ENCODE results near the gene FOSL1.

FOSL1 gene

GRCh38 chr11:65880844-65881421, 19.3 kb downstream of the FOSL1 start:
- POLR2A ChIA-PET (ENCODE audit: low non-redundant PET), result interaction anchor here (0.6 kb wide), 1 partner anchor 10 kb away, joined by 3 read pairs; the partner anchor contains the start of gene CCDC85B

GRCh38 chr11:65880027-65880426, 20.2 kb downstream of the FOSL1 start:
- H3K27ac ChIP-seq, result peak overlapping the region; percentile 46; the same call in 1 of the 2 replicates
- TF ChIP-seq CTCF (conservative IDR thresholded peaks at IDR 0.05; ENCODE audit: low read depth), result no peak
- no peak for DNase-seq (ENCODE audit: low spot score)
- POLR2A ChIA-PET (ENCODE audit: low non-redundant PET), result no interaction called here
- CTCF ChIA-PET, result interaction anchor here (0.6 kb wide), 1 partner anchor 155 kb away, joined by 3 read pairs; no protein-coding TSS in a partner anchor

More at GRCh38 chr11:65880844-65881421, 19.3 kb downstream of the FOSL1 start:
- peak overlapping the region; percentile 46 for H3K27ac ChIP-seq
- DNase-seq (ENCODE audit: low spot score), result no peak
- no peak for TF ChIP-seq CTCF (conservative IDR thresholded peaks at IDR 0.05; ENCODE audit: low read depth)
- CTCF ChIA-PET, result interaction anchor here (1.4 kb wide), 1 partner anchor 21 kb away, joined by 3 read pairs; the partner anchor contains the start of gene MUS81

- ChIA-PET POLR2A (ENCODE audit: low non-redundant PET) (no interaction called here), CTCF (interaction anchor here (0.6 kb wide), 1 partner anchor 156 kb away, joined by 3 read pairs; no protein-coding TSS in a partner anchor)
- DNase-seq (ENCODE audit: low spot score), result no peak
- TF ChIP-seq CTCF (conservative IDR thresholded peaks at IDR 0.05; ENCODE audit: low read depth), result no peak
- H3K27ac ChIP-seq, result peak within 1 kb of the TSS; percentile 46
These were observed 20.6 kb downstream of the FOSL1 start, which contains the start of gene CTSW for GRCh38 chr11:65879617-65880016. Gene CTSW (plus strand): TSS chr11:65879837. CDS start chr11:65879855, 18 bp downstream.

- peak overlapping the region; percentile 82 for H3K27ac ChIP-seq
- ChIA-PET CTCF (interaction anchor here (0.7 to 1.6 kb wide), 3 partner anchors 11 to 15 kb away, joined by 5 to 6 read pairs (median 6); partner anchors contain the start of gene FIBP), POLR2A (ENCODE audit: low non-redundant PET) (interaction anchor here (0.6 kb wide), 1 partner anchor 1565 kb away, joined by 3 read pairs; no protein-coding TSS in a partner anchor)
- TF ChIP-seq CTCF (conservative IDR thresholded peaks at IDR 0.05; ENCODE audit: low read depth), result no peak
- peak; percentile 87 for DNase-seq (ENCODE audit: low spot score)
These were observed 26.7 kb downstream of the FOSL1 start for GRCh38 chr11:65873318-65874156.

- DNase-seq (ENCODE audit: low spot score), result no peak
- peak within 1 kb of the TSS; percentile 82 for H3K27ac ChIP-seq
- CTCF ChIA-PET, result interaction anchor here (0.7 to 1.7 kb wide), 2 partner anchors 12 kb away, joined by 5 to 8 read pairs; no protein-coding TSS in a partner anchor
- POLR2A ChIA-PET (ENCODE audit: low non-redundant PET), result no interaction called here
- no peak for TF ChIP-seq CTCF (conservative IDR thresholded peaks at IDR 0.05; ENCODE audit: low read depth)
These were observed 27.4 kb downstream of the FOSL1 start, which contains the start of gene EFEMP2 for GRCh38 chr11:65872586-65873317. Gene EFEMP2 (minus strand): TSS chr11:65872800. CDS start chr11:65872354, 446 bp downstream.
